Embryonic facial prominence (tissue), 1 donor: ENCODE results near the gene TCERG1L.
"Not testable (repeated sequence)": the region's sequence is repeated elsewhere in the genome, so short reads cannot be mapped to it uniquely, and the experiment has no call there.

Source experiments
- DNase-seq: peaks from one replicate; pipeline ENCODE4 v3.0.0-alpha.2; 2016; ENCODE audit errors: extremely low spot score

TCERG1L gene

GRCh38 chr10:131311661-131312477 is at the start of gene TCERG1L:
TSS of gene TCERG1L (minus strand) at chr10:131311721. CDS start at chr10:131311635, 86 bp downstream.
- DNase-seq: no peak

GRCh38 chr10:131358741-131359442 is 47.4 kb upstream of the TCERG1L start:
- DNase-seq: no peak

GRCh38 chr10:131356442-131356841 is 44.9 kb upstream of the TCERG1L start:
- no peak for DNase-seq

- no peak for DNase-seq
These were observed 44.4 kb upstream of the TCERG1L start for GRCh38 chr10:131355881-131356280.

- no peak for DNase-seq
These were observed 43.5 kb upstream of the TCERG1L start for GRCh38 chr10:131355056-131355455.

GRCh38 chr10:131354380-131354779 is 42.9 kb upstream of the TCERG1L start:
- no peak for DNase-seq

GRCh38 chr10:131352765-131353290 is 41.3 kb upstream of the TCERG1L start:
- DNase-seq: no peak

- DNase-seq: no peak
These were observed 39.1 kb upstream of the TCERG1L start for GRCh38 chr10:131350660-131351059.

- DNase-seq: no peak
These were observed 38.7 kb upstream of the TCERG1L start for GRCh38 chr10:131350245-131350644.

- DNase-seq: no peak
These were observed 34.9 kb upstream of the TCERG1L start for GRCh38 chr10:131346456-131346855.

- no peak for DNase-seq
These were observed 34.2 kb upstream of the TCERG1L start for GRCh38 chr10:131345691-131346090.

GRCh38 chr10:131344747-131345146 is 33.2 kb upstream of the TCERG1L start:
- no peak for DNase-seq

GRCh38 chr10:131337741-131338140 is 26.2 kb upstream of the TCERG1L start:
- no peak for DNase-seq

- DNase-seq: no peak
These were observed 21.3 kb upstream of the TCERG1L start for GRCh38 chr10:131332821-131333220.

- no peak for DNase-seq
These were observed 12.4 kb upstream of the TCERG1L start for GRCh38 chr10:131323880-131324279.

GRCh38 chr10:131323025-131323424 is 11.5 kb upstream of the TCERG1L start:
- DNase-seq: no peak

GRCh38 chr10:131322575-131322974 is 11.1 kb upstream of the TCERG1L start:
- DNase-seq: not testable (repeated sequence)

GRCh38 chr10:131320860-131321604 is 9.5 kb upstream of the TCERG1L start:
- DNase-seq: no peak

- DNase-seq: no peak
These were observed 7.3 kb upstream of the TCERG1L start for GRCh38 chr10:131318814-131319213.

GRCh38 chr10:131318291-131318690 is 6.8 kb upstream of the TCERG1L start:
- DNase-seq: no peak

- DNase-seq: no peak
These were observed 5.0 kb upstream of the TCERG1L start for GRCh38 chr10:131316321-131317075.
